RCC 7860 (cell line): Measurements from ENCODE around the gene TMPRSS2.
"Not testable (repeated sequence)": the region's sequence is repeated elsewhere in the genome, so short reads cannot be mapped to it uniquely, and the experiment has no call there.

Experiments used
- DNase-seq: peaks from one replicate; pipeline ENCODE4 v3.0.0-alpha.2; 2015; ENCODE audit warnings: low spot score
- FAIRE-seq: peaks from 2 replicates; lab custom pipeline; 2012; peaks lifted over from hg19 to GRCh38; lab: Jason Lieb, UNC

TMPRSS2 gene

GRCh38 chr21:41428847-41429246, 79.1 kb downstream of the TMPRSS2 start:
- no peak for DNase-seq
- FAIRE-seq: no peak

- FAIRE-seq (no peak), DNase-seq (no peak)
Measured at GRCh38 chr21:41428311-41428710, 79.6 kb downstream of the TMPRSS2 start.

GRCh38 chr21:41427556-41427955, 80.4 kb downstream of the TMPRSS2 start:
- no peak for DNase-seq
- no peak for FAIRE-seq

GRCh38 chr21:41426676-41427404, 81.1 kb downstream of the TMPRSS2 start:
- DNase-seq (no peak), FAIRE-seq (no peak)

- DNase-seq: no peak
- FAIRE-seq: no peak
Measured at GRCh38 chr21:41425954-41426675, 81.8 kb downstream of the TMPRSS2 start, which contains the start of gene MX1. Gene MX1, plus strand, starts transcription at chr21:41426239. Its CDS starts 5,832 bp downstream, at chr21:41432071.

- FAIRE-seq: no peak
- no peak for DNase-seq
Measured at GRCh38 chr21:41425588-41425953, 82.4 kb downstream of the TMPRSS2 start.

- FAIRE-seq, DNase-seq: not testable (repeated sequence)
Measured at GRCh38 chr21:41423305-41423636, 84.7 kb downstream of the TMPRSS2 start.

GRCh38 chr21:41422546-41423304, 85.2 kb downstream of the TMPRSS2 start:
- DNase-seq (no peak), FAIRE-seq (no peak)

GRCh38 chr21:41420998-41421397, 87.0 kb downstream of the TMPRSS2 start:
- DNase-seq, FAIRE-seq: not testable (repeated sequence)

GRCh38 chr21:41419921-41420862, 87.8 kb downstream of the TMPRSS2 start:
- DNase-seq: peak; percentile 71

GRCh38 chr21:41418956-41419680, 88.8 kb downstream of the TMPRSS2 start:
- no peak for FAIRE-seq
- DNase-seq: no peak

More at GRCh38 chr21:41419921-41420862, 87.8 kb downstream of the TMPRSS2 start:
- peak; percentile 71 for FAIRE-seq

GRCh38 chr21:41418393-41418792, 89.6 kb downstream of the TMPRSS2 start:
- DNase-seq (no peak), FAIRE-seq (no peak)

GRCh38 chr21:41417505-41417904, 90.5 kb downstream of the TMPRSS2 start:
- not testable (repeated sequence) for DNase-seq, FAIRE-seq
